A673 (cell line): Measurements from ENCODE around the gene LANCL2.

Source experiments
- EZH2 ChIP-seq: fragments of 200-600 bp; sonication (generic); IDR thresholded peaks from 2 replicates; pipeline ENCODE4 v1.6.1; 2017; ENCODE audit warnings: borderline replicate concordance, low read depth, mild to moderate bottlenecking, mixed read lengths, antibody characterized with exemption, low read length; ENCODE audit not compliant: poor library complexity, severe bottlenecking
- TF ChIP-seq, protein P1 (sequence below): fragments of 300-800, 200-600 bp; sonication (generic); conservative IDR thresholded peaks from 2 replicates; pipeline ENCODE4 v1.5.1; 2017; ENCODE audit warnings: low read depth, mild to moderate bottlenecking, antibody characterized with exemption, low read length, moderate library complexity, mixed read lengths

DNA sequence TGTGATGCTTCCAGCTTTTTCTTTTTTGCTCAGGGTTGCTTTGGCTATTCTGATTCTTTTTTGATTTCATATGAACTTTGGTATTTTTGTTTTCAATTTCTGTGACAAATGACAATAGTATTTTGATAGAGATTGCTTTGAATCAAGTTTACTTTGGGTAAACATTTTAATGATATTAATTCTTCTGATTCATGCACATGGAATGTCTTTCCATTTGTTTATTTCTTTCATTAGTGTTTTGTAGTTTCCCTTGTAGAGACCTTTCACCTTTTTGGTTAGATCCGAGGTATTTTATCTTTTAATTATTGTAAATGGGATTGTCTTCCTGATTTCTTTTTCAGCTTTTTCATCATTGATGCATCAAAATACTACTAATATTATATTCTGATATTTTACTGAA lies 93.2 kb downstream of the LANCL2 start:
- TF ChIP-seq, protein P1, sequence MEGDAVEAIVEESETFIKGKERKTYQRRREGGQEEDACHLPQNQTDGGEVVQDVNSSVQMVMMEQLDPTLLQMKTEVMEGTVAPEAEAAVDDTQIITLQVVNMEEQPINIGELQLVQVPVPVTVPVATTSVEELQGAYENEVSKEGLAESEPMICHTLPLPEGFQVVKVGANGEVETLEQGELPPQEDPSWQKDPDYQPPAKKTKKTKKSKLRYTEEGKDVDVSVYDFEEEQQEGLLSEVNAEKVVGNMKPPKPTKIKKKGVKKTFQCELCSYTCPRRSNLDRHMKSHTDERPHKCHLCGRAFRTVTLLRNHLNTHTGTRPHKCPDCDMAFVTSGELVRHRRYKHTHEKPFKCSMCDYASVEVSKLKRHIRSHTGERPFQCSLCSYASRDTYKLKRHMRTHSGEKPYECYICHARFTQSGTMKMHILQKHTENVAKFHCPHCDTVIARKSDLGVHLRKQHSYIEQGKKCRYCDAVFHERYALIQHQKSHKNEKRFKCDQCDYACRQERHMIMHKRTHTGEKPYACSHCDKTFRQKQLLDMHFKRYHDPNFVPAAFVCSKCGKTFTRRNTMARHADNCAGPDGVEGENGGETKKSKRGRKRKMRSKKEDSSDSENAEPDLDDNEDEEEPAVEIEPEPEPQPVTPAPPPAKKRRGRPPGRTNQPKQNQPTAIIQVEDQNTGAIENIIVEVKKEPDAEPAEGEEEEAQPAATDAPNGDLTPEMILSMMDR = no peak
- TF ChIP-seq EZH2 = no peak
